Activated CD4-positive, alpha-beta T cell treated with anti-CD3 and anti-CD28 coated beads, Interleukin-2, Interleukin-6, amounts not matched to agents 100 ng/mL and 50 ng/mL, durations not matched to agents 16 hours and 8 hours (primary cell): ENCODE results near the gene INPP5K.
A peak's percentile ranks its signal among the peaks of the same experiment; 100 is the strongest.

Experiments used
- DNase-seq: peaks from one replicate; pipeline ENCODE4 v3.0.0-alpha.2; 2020

The INPP5K gene

DNA sequence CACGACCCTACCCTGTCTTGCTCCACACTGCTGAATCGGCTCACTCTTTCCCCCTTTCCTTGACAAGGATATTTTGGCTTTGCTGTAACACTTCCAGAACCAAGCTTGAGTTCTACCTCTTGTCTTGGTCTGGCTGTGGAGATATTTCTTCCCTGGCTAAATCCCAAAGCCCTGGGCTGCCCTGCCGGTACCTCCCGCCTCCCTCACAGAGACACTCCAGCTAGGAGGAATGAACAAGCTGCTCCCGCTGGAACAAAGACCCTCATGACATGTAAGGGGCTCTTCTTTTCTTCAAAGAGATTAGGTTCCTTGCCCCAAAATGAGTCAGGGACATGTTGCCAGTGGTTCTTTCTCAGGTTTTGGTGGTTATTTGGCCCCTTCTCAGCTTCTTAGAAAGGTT, 10.8 kb downstream of the INPP5K start:
- DNase-seq: no peak

- DNase-seq: no peak
These were observed 11.5 kb downstream of the INPP5K start for GRCh38 chr17:1504866-1505265.

DNA sequence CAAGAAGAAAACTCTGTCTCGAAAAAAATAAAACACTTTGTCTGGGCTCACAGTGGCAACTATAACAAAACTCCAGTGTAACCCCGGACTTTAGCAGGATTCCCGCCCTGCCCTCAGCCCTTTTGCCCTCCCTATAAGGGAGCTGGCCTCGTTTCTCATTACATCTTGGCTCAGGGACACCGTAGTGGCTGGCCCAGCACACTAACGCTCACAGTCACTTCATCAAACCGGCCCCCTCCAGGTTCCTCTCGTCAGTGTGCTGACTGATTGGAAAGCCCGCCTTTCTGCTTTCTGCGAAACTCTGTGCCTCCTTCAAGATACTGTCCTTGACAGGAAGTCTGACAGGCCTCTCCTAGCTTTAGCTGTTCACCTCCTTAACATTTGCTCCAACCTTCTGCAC, 12.7 kb downstream of the INPP5K start:
- no peak for DNase-seq

GRCh38 chr17:1498869-1499268, 17.5 kb downstream of the INPP5K start:
- no peak for DNase-seq

DNA sequence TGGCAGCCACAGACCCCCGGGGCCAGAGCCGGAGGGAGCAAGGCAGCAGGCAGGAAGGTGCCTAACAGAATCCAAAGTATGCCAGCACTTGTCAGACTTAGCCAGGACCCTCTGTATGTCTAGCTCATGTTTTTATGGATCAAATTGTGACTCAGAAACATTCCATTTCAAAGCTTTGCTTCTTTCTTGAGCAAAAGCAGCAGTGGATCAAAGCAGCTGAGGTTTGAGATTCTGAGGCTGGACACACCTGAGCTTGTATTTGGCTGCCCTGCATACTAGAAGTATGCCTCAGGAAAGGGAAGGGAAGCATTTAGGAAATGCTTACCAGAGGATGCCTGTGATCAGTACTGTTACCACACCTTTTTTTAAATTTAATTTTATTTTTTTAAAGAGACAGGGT, 18.2 kb downstream of the INPP5K start:
- DNase-seq: no peak

GRCh38 chr17:1497831-1498230, 18.6 kb downstream of the INPP5K start:
- no peak for DNase-seq

DNA sequence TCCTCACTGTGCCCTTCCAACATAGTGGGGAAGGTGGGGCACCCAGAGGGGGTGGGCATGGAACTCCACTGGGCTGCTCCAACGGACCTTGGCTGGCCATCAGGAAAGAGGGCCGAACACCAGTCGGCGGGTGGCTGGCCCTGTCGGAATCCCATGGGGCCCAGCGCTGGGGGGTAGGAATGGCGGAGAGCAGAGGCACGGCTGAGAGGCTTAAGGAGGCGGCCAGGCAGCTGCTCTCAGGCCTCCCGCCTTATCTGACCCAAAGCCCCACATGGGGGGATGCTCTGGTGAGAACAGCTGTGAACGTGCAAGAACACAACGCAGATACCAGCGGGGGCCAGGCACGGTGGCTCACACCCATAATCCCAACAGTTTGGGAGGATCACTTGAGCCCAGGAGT, 19.5 kb downstream of the INPP5K start:
- no peak for DNase-seq

DNA sequence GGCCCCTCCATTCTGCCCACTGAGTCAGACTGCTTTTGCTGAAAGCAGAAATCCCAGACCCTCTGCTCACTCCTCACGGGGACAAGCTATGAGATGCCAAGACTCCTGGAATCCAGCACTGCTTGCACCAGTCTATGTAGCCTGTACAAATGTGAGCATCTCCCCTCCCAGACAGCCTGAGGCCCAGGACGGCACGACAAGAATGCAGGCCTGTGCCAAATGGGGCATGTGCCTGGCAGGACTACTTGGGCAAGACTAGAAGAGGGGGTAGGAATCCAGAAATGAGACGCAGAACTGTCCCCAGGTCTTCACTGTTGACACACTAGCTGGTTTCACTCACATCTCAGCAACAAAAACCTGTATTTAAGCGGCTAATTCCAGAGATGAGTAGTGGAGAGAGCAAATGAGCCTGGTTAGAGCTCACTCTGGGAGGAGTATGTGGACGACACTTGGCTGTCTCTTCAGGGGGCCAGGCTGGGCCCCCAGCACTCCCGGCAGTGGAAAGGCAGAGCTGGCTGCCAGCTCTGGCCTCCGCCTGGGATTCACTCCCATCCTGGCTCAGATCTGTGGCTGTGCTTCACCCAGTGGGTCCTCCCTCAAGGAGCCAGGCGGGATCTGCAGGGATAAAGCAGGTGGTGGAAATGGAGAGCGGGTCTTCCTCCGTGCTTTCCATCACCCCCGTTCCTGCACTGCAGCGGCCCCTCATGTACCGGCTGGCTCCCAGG, 21.0 kb downstream of the INPP5K start:
- DNase-seq: no peak

GRCh38 chr17:1494736-1495253, 21.6 kb downstream of the INPP5K start:
- no peak for DNase-seq

GRCh38 chr17:1494203-1494602, 22.2 kb downstream of the INPP5K start:
- no peak for DNase-seq

DNA sequence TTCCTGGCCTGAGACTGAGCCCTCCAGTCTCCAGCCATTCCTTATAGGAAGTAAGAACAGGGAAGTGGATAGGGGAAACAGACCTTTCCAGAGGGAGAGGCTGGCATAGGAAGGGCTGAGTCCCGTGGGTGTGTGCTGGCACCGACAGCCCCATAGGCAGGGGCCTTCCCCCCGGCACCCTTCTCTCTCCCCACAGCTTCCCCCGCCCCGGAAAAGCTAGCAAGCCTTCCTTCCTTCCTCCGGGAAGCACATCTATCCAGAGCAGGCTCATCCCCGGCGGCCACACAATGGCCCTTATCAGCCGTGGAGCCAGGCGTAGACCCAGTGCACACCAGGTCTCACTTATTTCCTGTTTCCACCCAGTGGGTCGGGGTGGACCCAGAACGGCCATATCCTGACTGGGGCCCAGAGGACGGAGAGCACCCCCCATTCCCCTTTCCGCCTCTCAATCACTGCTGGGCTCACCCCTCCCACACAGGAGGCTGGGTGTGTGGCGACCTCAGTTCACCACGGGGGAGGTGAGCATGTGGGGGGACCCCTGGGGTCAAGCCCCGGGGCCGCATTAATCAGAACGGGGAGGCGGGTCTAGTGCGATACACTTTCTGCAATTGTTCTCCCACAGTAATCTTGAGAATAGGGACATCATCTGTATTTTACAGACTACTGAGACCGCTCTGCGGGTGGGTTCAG, 23.0 kb downstream of the INPP5K start:
- no peak for DNase-seq

DNA sequence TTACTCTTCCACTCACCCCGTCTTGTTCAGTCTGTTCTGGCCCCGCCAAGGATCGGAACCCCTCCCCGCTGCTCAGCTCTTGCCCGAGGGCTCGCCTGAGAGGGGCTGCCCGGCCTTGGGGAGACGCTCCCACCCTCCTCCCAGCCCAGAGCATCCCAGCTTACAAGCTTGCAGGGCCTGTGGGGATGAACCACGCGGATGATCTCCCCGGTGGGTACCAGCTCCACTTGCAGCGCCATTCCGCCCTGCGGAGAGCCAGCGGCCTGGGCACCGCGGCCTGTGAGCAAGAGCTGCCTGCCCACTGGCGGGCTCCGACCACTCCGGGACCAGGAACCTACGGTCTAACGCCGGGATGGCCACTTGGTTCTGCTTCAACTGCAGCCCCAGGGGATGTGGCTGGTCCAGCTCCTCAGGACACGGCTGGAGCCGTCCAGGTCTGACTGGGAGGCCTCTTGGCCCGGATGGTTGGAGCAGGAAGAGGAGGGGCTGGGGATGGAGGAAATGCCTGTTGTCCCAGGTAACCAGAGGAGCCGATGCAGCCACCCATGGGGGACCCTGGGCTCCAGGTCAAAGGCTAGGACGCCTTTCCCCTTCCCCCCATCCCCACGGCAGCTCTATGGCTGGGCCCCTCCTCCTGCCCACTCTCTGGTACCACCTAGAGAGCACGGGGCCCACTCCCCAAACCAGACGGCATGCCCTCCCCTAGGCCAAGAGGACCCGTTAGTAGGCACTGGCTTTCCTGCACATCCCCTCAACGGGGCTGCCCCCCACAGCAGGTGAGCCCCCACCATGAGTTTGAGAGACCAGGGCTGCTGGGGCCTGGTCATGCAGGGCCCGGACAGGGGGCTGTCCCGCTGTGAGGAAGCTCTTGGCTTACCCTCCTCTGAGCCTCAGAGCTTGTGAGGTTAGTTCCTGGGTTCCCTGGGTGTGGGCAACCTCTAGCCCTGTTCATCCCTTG, 23.9 kb downstream of the INPP5K start, which contains the start of gene MYO1C:
Gene MYO1C (minus strand): TSS at position 438 of the 958 bp plus-strand sequence. CDS start 199 bp downstream, at position 239.
- DNase-seq: no peak

- DNase-seq: peak; percentile 60
These were observed 24.8 kb downstream of the INPP5K start for GRCh38 chr17:1491443-1492248.

GRCh38 chr17:1490643-1491442, 25.6 kb downstream of the INPP5K start:
- peak; percentile 78 for DNase-seq

DNA sequence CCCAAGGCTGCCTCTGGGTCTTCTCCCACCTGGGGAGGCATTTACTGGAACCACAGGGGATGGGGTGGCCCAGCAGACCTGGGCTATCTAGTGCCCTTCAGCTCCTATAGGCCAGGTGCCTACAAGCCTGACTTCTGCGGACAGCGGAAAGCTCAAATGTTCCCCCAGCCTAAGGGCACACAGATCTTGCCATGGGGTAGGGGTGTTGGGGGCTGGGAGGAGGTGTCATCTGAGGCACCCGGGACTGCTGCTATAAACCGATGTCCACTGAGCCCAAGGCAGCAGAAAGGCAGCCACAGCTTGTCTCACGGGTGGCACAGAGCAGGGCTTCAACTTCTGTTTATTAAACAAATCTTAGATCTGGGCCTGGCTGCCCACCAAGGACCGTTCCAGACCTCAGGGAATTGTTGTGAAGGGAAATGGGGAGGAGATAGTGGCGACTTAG, 27.6 kb downstream of the INPP5K start:
- DNase-seq: no peak

- peak; percentile 70 for DNase-seq
These were observed 28.2 kb downstream of the INPP5K start for GRCh38 chr17:1487939-1488825.

- DNase-seq: peak; percentile 68
These were observed 29.4 kb downstream of the INPP5K start for GRCh38 chr17:1486802-1487695.

GRCh38 chr17:1485423-1486376, 30.7 kb downstream of the INPP5K start:
- DNase-seq: peak; percentile 68
